Measurements from ENCODE around the gene C20orf96. TPM values are rescaled to one million over a fixed set of nuclear protein-coding genes. Genes with fewer than 3 reads are reported as not detected.
"Not testable (repeated sequence)": the region's sequence is repeated elsewhere in the genome, so short reads cannot be mapped to it uniquely, and the experiment has no call there.

C20orf96 gene
- polyA plus RNA-seq, 3 donors, result 29.4 to 37.0 (median 36.5) TPM

DNA sequence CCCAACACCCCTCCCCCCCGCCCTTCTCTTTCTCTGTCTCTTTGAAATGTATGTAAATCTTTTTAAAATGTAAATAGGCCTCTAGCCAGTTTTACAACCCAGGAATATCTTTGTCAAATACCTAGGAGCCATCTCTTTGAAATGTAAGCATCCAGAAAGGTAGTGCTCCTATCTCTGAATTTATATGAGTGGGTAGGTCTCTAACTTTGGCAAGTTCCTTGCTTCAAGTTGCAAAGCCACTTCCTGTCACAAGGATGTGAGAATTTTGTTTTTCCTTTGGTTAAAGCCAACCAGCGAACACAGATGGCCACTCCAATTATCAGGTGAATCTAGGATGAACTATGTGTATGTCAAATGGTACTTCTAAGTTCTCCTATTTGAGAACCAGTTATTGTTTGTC, 39.2 kb downstream of the C20orf96 start:
- no peak for DNase-seq (ENCODE audit: low read depth in 3 of 3, low spot score in 2 of 3)

DNA sequence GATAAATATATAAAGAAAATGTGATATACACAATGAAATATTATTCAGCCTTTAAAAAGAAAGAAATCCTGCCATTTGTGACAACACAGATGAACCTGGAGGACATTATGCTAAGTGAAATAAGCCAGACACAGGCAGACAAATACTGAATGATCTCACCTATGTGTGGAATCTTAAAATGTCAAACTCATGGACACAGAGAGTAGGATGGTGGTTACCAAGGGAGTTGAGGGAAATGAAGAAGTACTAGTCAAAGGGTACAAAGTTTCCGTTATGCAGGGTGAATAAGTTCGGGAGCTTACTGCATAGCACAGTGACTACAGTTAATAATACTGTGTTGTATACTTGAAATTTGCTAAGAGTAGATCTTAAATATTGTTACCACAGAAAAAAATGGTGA, 47.6 kb downstream of the C20orf96 start:
- DNase-seq (ENCODE audit: low read depth in 3 of 3, low spot score in 2 of 3), result no peak

DNA sequence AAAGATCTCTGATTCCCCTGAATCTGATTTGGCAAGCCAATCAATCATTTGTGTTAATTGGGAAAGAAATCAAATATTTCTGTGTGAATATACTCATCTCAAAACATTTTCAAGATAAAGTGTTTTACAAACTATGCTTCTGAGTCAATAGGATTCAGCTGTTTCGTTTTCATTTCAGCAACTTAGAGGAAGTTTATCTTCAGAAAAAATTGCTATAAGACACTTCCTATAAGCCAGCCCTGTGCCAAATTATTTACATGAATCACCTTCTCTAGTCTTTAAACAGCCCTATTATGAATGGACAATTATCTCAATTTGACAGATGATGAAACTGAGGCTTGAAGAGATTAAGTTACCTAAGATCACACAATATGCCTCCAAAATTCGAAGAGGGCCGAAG, 52.6 kb downstream of the C20orf96 start:
- no peak for DNase-seq (ENCODE audit: low read depth in 3 of 3, low spot score in 2 of 3)

DNA sequence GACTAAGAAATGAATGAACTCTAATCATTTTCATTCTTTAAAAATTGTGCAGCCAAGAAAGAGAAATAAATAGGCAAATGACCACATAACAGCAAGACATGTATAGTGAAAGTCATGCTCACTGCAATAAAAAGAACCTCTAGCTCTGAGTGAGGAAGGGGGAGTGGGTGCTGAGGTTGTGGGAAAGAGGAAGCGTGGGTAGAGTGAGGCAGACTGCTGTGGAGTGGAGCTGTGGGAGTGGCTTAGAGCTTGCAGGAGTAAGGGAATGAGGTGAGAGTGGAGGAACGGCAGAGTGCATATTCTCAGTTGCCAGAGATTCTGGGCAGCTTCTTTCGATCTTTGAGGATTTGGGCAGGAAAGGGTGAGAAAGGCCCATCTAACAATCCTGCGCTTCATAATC, 53.1 kb downstream of the C20orf96 start:
- no peak for DNase-seq (ENCODE audit: low read depth in 3 of 3, low spot score in 2 of 3)

DNA sequence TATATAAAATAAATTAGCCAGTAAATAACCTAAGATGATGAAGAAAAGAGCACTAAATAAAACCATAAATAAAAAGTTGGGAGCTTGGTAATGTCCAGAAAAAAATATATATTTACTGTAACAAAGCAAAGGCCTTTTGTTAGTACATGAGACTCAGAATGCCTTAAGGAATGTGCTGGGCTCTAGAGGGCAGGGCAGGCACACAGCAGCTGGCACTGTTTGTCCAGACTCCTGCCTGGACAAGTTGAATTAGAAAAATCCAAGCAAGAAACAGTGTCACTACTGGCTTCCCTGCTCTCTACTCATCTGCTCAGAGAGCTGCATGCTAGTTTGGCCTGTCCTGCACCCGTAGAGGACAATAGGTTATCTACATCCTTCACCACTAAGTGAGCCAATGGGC, 54.7 kb downstream of the C20orf96 start:
- no peak for DNase-seq (ENCODE audit: low read depth in 3 of 3, low spot score in 2 of 3)

DNA sequence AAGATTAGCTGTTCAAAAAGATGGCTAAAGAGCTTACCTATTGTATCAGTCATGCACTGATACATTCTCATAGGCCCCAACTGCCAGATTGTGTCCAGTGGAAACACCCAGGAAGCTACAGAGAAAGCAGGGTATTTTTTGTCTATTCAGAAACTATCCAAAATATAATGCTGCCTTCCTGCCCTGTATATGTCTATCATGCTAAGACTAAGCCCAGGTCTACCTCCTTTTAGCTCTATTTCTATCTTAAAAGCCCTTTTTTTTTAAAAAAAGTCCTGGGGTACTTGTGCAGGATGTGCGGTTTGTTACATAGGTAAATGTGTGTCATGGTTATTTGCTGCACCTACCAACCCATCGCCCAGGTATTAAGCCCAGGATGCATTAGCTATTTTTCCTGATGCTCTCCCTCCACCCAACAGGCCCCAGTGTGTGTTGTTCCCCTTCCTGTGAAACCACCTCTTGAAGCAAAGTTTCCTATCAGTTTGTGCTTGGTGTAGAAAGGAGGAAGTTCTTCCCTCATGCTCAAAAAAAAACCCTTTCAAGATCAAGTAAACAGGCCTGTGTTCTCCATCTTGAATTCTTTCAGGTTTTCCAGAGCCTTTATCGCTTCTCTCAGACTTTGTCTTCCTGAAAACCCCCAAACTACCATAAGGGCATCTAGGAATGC, 63.0 kb downstream of the C20orf96 start:
- no peak for DNase-seq (ENCODE audit: low read depth in 3 of 3, low spot score in 2 of 3)

DNA sequence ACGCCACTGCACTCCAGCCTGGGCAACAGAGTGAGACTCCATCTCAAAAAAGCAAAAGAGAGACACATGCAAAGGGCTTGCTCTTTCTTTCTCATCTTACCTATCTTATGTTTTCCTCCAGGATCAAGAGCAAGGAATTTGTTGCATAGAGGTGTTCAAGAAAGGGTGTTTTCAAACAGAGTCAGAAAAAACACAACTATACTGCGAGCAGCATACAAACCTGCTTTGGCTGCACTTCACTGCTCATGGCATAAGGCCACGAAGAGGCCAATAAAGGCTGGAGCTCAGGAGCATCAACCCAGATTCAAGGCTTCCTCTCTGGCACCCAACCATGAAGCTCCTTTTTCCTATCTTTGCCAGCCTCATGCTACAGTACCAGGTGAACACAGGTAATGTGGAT, 63.6 kb downstream of the C20orf96 start, which contains the start of gene DEFB129:
Gene DEFB129, plus strand, starts transcription at position 301 of the 400 bp plus-strand sequence. Its CDS starts 31 bp downstream, at position 332.
- DNase-seq (ENCODE audit: low read depth in 3 of 3, low spot score in 2 of 3), result no peak

DNA sequence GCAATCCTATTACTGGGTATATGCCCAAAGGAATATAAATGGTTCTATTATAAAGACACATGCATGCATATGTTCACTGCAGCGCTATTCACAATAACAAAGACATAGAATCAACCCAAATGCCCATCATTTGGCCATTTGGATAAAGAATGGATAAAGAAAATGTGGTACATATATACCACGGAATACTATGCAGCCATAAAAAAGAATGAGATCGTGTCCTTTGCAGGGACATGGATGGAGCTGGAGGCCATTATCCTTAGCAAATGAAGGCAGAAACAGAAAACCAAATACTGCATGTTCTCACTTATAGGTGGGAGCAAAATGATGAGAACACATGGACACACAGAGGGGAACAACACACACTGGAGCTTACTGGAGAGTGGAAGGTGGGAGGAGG, 64.7 kb downstream of the C20orf96 start:
- not testable (repeated sequence) for DNase-seq (ENCODE audit: low read depth in 3 of 3, low spot score in 2 of 3)

DNA sequence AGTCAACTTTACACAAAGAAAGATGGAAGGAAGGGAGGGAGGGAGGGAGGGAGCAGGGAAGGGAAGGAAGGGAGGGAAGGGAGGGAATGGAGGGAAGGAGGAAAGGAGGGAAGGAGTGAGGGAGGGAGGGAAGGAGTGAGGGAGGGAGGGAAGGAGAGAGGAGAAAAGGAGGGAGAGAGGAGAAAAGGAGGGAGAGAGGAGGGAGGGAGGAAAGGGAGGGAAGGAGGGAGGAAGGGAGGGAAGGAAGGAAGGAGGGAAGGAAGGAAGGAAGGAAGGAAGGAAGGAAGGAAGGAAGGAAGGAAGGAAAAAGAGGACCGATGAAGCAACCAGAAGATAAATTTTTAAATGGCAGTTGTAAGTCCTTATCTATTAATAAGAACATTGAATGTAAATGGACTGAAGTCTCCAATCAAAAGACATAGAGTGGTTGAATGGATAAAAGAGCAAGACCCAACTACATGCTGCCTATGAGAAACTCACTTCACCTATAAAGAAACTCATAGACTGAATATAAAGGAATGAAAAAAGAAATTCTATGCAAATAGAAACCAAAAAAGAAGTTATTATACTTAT, 69.2 kb downstream of the C20orf96 start:
- no peak for DNase-seq (ENCODE audit: low read depth in 3 of 3, low spot score in 2 of 3)

Other genes with a start within 250 kb of the C20orf96 start
- not detected for gene DEFB125, start 203.1 kb downstream of the C20orf96 start, polyA plus RNA-seq (ENCODE audit: insufficient read length in 3 of 3)
- not detected for gene DEFB126, start 148.2 kb downstream of the C20orf96 start, polyA plus RNA-seq (ENCODE audit: insufficient read length in 3 of 3)
- gene DEFB127, start 133.3 kb downstream of the C20orf96 start, polyA plus RNA-seq (ENCODE audit: insufficient read length in 3 of 3), result not detected
- not detected for gene DEFB128, start 101.0 kb downstream of the C20orf96 start, polyA plus RNA-seq (ENCODE audit: insufficient read length in 3 of 3)
- not detected for gene DEFB129, start 63.5 kb downstream of the C20orf96 start, polyA plus RNA-seq (ENCODE audit: insufficient read length in 3 of 3)
- gene DEFB132, start 33.0 kb downstream of the C20orf96 start, polyA plus RNA-seq (ENCODE audit: insufficient read length in 3 of 3), result not detected
- 10 to 100 TPM; 49.6 to 53.7 (median 52.7) TPM for gene ZCCHC3, start 6.8 kb upstream of the C20orf96 start, polyA plus RNA-seq (ENCODE audit: insufficient read length in 3 of 3)
- 10 to 100 TPM; 25.7 to 29.0 (median 27.4) TPM for gene SOX12, start 34.8 kb upstream of the C20orf96 start, polyA plus RNA-seq (ENCODE audit: insufficient read length in 3 of 3)
- 10 to 100 TPM; 45.7 to 51.3 (median 46.0) TPM for gene NRSN2, start 56.4 kb upstream of the C20orf96 start, polyA plus RNA-seq (ENCODE audit: insufficient read length in 3 of 3)
- gene TRIB3, start 90.0 kb upstream of the C20orf96 start, polyA plus RNA-seq (ENCODE audit: insufficient read length in 3 of 3), result 1 to 10 TPM; 3.5 to 4.3 (median 3.7) TPM
- 10 to 100 TPM; 68.3 to 74.2 (median 70.9) TPM for gene RBCK1, start 117.5 kb upstream of the C20orf96 start, polyA plus RNA-seq (ENCODE audit: insufficient read length in 3 of 3)
- 10 to 100 TPM; 32.9 to 35.5 (median 32.9) TPM for gene TBC1D20, start 171.8 kb upstream of the C20orf96 start, polyA plus RNA-seq (ENCODE audit: insufficient read length in 3 of 3)

Data from right renal cortex interstitium (tissue), 3 donors.